ENCODE results near the gene CLSTN1.

Gene CLSTN1

DNA sequence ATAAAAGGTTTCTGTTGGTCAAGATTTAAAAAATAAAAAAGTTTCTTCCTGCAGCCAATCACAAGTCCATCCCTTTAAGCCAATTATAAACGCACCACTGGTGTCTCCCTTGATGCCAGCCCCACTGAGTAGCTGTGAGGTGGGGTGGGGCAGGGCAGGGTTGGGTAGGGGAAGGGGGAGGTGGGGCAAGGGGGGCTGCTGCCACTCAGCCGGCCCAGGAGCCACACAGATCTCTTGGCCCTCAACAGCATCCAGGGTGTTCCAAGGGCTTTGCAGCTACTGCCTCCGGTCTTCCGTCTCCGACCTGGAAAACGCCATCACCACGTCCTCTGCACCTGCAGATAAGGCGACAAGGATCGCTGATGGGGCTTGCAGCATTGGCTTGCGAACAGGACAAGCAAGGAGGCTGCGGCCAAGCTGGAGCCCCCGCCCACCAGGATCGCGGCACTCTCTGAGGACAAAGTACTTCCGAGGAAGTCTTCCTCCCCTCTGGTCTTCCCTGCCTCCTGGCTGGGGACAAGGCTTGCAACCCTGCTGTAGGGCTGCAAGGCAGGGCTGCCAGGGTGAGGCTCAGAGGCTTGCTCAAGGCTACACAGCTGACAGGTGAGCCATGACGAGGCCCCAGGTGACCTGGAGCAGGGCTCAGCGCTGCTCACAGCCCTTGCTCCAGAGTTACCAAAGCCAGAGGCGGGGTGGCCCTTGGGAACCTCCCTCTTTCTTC, 26.8 kb upstream of the CLSTN1 start:
- DNase-seq, result peak; percentile 39

DNA sequence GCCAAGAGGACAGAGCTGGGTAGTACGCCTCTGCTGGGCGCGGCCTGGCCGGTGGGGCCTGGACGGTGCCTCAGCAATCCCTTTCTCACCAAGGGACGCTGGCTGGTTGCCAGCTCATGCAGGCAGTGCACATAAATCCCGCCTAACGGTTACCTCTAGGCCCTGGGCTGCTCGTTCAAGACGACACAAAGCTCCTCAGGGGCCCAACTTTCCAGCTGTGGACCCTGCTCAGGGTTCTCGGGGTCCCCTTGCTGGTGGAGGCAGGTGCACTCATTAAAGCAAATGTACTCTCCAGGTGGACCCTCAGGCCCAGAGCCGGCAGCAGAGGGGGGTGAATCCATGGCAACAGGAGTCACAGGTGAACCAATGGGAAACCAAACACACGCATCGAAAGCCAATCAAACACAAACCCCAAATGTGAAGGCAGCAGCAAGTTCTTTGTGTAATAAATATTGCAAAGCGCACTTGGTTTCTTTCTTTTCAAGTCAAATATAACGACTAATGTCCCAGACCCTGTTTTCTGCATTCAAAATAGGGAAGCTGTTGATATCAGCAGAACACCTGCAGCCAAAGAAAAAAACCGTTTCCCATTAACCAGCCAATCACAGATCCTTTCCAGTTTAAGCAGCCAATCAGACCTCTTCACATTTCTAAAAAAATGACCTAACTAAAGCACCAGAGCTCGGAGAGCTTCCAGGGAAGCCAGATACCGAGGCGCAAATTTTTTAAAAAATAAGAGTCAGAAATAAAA, 26.1 kb upstream of the CLSTN1 start:
- DNase-seq, result peak; percentile 71

DNA sequence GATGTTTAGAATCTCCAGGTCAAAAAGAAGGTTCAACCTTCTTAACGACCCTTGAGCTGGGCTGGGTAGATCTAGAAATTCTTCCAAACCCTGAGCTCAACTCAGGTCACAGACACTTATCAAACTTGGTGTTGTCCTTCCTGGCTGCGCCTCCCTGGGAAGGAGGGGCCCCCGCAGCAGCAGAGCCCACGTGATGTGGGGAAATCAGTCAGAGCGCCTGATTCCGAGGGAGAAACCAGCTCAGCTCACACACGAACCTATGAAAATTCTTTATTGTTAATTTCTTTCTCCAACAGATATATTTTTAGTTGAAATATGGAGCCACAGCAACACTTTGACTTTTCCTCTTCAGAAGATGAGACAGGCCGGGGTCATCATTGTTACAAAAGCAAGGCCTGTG, 24.3 kb upstream of the CLSTN1 start:
- DNase-seq, result no peak

DNA sequence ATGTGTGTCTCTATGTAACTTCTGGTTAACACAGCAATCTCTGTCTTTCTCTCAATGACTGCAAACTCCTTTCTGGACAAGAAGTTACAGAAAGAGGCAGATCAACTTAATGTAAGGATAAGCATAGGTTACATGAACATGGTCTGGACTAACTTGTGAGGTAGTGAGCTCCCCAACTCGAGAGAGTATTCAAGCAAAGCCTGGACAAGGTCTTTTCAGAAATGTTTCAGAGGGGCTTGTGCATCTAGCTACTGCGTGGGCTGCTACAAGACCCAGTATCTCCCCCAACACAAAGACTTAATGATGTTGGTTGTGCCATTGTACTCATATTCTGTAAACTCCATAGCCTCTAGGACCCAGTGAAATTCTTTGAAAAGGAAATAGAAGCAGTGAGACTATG, 23.5 kb upstream of the CLSTN1 start:
- no peak for DNase-seq

DNA sequence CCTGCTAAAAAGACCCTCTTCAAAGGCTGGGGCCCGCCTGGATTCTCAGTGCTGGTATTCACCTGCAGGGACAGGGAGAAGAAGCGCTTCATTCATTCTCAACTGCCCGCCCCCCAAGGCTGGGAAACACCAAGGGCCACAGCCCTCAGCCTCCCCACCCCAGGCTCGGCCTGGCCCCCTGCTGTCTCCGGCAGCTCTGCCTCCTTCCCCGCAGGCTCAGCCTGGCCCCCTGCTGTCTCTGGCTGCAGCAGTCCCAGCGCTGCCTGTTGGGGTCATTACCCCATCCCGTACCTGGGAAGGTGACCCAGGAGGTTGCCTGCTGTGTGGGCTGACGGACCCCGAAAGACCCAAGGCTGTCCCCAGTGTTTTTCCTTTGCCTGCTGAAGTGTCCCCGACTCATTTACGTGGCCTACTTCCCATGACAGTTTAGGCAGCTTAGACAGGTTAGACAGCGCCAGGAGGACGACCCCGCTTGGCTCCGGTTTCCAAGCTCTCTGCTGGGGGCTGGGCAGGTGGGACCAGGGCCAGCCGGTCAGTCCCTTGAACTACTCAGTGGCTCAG, 22.9 kb upstream of the CLSTN1 start:
- DNase-seq, result no peak

DNA sequence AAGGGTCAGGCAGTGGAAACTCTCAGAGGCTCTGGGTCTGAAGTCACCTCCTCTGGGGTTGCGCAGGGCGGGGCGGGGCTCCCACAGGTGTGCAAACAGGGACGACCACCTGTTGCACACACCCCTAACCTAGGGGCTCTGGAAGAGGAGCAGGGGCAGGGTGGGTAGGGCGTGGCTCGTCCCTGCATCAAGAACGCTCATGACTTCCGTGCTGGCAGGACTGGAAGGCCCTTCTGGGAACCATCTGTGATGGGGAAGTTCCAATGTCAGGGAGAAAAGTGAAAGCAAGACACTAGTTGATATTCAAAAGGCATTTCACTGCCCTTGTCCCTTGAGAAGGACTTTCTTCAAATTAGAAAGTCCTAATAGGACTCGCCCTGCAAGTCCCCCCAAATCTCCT, 22.1 kb upstream of the CLSTN1 start:
- no peak for DNase-seq

DNA sequence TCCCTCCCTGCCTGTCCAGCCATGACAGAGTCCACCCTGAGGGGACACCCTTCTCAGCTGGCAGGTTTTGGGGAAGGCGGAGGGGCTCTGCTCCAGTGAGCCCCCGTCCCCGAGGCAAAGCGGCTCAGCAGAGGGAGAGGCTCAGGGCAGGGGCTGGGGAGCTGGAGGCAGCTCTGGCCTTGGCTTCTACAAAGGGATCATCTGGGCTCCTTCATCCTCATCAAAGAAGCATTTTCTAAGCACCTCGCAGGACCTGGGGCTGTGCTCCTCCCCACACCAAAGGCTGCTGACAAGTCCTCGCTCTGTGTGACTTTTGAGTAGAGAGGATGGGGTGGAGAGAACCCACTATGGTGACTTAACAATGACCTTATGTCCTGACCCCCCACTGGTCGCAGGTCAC, 21.0 kb upstream of the CLSTN1 start:
- DNase-seq, result no peak

DNA sequence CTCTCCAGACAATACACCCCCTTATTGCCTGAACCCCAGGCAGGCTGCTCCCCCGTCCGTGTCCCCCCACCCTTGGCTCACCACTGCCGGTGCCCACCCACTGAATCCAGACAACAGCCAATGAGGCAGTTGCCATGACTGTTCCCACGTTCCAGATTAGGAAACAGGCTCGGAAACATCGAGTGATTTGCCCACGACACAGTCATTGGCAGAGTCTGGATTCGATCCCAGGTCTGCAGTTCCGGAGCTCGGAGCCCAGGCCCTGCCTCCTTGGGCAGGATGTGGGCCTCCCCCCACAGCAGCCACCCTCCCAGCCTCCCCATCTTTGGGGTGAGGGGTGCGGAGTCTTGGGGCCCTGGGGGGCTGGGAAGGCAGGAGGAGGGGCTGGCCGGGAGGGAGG, 20.3 kb upstream of the CLSTN1 start:
- DNase-seq, result no peak

DNA sequence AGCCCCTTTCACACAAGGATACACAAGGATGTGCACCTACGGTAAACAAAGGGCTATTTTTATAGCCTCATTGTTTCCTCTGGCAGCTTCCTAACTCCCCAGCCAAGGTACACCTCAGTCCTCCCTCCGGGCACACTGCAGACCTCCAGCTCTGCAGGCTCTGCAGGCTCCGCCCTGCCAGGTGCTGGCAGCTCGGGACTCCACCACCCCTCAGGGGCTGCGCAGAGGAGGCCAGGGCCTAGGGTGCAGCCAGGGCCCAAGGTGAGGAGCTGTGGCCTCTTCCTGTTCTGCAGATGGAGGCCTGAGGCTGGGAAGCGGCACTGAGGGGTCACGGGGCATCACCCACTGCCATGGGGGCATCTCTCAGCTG, 19.8 kb upstream of the CLSTN1 start:
- peak; percentile 24 for DNase-seq

DNA sequence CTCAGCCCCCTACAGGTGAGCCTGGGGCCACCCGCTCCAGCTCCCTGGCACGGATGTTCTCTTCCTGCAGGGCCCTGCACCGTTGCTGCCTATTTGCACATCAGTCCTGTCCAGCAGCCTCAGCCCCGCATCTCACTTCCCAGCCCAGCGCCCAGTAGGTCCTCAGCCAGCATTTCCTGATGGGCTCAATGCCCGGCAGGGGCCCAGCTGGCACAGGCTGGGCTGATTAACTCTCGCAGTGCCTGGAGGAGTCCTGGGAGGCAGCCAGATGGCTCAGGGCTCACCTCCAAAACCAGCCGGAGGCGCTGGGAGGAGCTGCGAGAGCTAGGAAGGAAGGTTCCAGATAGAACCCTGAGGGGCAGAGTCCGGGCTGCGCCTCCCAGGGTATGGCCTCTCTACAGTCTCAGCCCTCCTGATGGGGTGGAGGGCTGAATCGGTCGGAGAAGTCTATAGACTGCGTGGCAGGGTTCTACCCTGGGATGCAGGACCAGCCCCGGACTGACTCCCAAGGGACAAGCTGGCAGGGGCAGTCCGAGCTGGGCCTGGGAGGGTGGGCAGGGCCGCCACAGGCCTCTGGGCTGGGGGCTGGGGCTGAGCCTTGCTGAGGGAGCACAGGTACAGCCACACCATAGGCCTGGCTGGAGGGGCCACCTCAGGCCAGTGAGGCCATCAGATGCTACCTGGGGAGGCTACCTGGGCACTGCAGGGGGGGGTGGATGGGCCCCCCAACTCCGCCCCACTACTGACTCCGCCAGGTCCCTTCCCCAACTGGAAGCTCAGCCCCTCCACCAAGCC, 19.2 kb upstream of the CLSTN1 start:
- DNase-seq, result no peak

DNA sequence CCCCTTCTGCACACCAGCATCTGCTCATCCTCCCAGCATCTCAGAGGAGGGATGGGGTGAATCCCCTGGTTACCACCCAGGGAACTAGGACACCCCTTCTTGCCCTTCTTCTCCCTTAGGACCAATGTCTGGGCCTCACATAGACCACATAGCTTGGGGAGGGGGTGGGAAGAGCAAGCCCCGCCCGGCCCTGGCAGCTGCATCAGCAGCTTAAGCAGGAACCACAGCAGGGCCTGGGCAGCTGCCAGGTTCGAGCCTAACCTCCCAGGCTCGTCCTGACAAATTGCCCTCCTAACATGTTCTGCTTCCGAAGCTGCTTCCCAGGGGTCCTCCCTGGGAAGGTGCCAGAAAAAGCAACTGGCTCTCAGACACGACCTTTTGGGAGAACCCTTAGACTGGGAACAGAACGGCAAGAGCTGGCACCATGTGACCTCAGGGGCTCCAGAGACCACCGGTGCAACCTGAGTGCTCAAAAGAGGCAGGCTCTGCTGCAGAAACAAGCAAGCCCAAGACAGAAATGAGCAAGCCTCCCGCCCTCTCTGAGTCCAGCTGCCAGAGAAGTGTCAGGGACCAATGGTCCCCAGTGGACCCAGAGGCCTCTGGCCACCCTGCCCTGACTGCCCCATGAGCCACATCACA, 18.4 kb upstream of the CLSTN1 start:
- peak; percentile 44 for DNase-seq

DNA sequence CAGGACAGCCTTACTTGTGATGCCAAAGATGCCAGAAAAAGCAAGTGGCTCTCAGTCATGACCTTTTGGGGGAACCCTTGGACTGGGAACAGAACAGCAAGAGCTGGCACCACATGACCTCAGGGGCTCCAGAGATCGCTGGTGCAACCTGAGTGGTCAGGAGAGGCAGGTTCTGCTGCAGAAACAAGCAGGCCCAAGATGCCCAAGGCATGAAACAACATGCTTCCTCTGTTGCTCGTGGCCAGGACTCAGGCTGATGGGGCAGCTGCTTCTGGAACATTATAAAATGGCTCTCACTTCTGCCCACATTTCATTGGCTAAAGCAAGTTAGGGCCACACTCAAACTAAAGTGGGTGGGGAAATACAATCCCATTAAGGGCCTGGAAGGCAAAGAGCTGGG, 17.7 kb upstream of the CLSTN1 start:
- DNase-seq, result no peak

DNA sequence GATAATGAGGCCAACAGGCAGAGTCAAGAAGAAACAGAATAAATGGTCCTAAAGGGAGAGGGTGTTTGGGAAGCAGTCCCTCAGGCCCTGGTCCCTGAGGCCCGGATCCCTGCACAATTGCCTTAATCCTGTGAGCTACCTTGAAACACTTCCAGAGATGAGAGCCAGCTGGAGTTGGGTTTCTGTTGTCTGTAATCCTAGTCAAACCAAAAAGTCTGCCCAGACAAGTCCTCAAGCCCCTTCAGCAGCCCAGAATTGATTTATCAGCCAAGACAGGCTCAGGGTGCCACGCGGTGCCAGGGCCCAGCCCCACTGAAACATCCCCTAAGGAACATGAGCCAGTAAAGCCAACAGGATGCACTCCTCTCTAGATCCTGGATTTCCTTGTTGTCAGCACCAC, 16.4 kb upstream of the CLSTN1 start:
- peak; percentile 72 for DNase-seq

DNA sequence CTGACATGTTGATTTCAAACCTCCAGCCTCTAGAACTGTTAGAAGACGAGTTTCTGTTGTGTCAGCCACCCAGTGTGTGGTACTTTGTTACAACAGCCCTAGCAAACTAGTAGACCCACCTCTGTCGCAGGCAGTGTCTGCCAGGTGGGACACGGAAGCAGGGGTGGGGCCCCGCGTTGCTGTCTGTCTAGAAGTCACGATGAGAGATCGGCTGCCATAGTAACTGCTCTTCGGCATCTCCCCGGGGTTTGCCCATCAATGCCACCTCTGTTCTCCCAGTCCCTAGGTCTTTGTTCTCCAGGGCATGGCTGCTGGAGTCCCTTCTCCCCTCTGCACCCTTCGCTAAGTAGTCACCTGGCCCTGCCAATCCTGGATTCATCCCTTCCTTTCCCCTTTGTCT, 15.2 kb upstream of the CLSTN1 start:
- DNase-seq, result no peak

DNA sequence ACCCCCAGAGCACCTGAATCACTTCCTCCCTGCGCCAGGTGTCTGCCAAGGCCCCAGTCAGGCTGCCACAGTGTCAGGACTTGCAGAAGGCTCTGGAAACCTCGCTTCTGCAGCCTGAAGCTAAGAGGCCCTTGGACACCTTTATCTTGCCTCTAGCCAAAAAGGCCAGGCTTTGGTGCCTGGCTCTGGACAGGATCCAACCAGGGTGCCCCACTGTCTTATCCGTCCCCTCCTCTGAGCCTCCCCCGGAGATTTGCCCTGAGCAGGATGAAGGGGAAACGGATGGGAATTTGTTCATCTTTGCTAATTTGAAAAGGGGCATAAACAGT, 12.8 kb upstream of the CLSTN1 start:
- no peak for DNase-seq

DNA sequence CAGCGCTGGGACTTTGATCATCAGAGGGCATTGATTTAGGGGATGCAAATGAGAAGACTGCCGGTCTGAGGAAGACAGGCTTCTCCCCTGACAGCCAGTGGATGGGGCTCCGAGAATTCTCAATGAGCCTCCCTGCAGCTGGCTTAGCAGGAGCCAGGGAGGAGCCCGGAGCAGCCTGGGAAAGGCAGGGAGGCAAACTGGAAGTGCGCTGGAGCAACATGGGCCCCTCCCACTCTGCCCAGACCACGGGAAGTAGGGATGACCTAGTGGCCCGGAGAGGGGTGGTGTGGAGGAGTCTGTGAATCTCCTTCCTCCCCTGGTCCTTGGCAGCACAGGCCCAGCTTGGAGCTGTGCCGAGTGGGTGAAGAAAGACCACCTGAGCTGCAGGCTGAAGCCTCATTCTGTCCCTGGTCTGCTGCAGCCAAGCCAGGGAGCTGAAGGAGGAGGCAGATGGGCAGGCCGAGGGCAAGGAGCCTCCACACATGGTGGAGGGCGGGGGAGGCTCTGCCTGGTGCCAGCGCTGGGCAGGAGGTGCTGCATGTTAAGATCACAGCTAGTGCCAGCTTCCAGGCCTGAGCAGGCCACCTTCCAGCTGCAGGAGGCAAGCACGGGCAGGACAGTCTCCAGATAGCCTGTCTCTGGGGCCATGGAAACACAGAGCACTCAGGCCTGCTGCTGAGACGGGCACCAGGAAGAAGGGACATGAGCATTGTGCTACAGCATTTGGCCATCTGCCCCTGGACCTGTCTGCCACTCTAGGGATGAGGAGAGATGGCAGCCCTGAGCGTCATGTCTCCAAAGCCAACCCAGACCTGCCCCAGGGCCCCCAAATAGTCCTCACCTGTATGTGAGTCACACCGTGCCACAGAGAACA, 12.2 kb upstream of the CLSTN1 start:
- peak; percentile 50 for DNase-seq

DNA sequence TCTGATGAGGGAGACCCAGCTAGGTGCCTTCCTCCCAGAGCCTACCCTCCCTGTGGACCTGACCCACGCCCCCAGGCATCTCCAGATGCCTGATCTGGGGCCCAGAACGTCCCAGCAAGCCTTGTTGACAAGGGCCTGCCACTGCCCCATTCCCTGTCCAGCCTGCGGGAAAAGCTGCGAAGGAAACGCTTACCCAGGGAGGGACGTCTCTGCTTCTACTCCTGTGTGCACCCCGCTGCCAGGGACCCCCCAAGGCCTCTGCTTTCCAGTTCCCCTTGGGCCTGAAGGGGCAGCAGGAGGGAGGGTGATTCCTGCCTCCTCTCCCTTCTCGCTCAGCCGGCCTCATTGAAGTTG, 11.6 kb upstream of the CLSTN1 start:
- DNase-seq, result no peak

DNA sequence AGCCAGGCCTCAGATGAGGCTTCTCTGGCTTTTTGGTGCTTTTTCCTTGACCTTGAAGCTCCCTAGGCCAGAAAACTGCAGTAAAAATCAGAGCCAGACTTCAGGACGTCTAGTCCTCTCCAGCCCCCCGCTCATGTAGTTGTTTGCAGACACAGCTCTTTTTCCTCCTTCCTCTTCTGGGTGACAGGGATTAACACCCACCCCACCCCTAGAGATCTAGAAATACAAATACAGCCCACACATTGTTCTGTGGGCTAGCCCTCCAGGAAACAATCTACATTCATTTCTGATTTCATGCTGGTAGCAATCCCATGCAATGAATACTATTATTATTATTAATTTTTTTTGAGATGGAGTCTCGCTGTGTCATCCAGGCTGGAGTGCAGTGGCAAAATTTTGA, 9.9 kb upstream of the CLSTN1 start:
- no peak for DNase-seq

DNA sequence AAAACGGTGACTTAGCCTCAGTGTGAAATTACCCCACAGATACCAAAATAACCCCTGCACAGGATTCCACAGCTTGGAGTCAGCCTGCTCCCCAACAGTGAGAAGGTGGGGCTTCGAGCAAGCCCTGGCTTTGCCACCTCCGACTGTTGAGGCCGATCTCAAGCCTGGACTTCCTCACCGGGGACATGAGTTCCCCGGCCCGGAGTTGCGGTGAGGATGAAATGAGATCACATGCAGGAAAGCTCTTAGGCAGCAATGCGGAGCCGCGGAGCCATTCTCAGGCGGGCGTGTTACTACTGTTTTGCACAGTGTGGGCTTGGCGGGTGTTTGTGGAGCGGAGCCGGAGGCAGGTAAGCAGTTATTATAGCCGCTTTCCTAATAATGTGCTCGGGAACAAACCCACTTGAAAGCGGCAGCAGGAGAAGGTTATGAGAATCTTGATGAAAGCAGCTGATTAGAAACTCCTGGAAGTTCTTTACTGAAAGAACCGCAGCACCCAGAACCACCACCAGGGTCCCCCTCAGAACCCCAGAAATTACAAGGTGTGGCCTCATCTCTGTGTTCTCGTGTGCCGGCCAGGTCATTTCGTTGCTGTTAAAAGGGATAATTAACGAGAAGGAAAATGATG, 3.9 kb upstream of the CLSTN1 start:
- peak; percentile 47 for DNase-seq

DNA sequence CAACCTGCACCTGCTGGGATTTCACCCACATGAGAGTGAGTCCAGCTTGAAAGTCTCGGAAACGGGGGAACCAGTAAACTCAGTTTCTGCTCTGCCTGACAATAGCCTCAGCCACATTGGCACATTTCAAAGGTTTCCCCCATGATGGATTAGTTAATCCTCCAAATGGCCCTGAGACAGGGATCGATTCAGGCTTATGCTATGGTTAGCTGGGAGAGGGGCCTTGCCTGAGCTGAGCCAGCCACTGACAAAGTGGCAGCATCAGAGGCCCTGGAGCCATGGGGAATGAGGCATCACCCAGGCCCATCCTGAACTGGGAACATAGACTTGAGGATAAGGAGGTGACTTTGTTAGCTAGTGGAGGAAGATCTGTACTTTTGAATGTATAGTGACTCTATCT, 2.9 kb upstream of the CLSTN1 start:
- no peak for DNase-seq

DNA sequence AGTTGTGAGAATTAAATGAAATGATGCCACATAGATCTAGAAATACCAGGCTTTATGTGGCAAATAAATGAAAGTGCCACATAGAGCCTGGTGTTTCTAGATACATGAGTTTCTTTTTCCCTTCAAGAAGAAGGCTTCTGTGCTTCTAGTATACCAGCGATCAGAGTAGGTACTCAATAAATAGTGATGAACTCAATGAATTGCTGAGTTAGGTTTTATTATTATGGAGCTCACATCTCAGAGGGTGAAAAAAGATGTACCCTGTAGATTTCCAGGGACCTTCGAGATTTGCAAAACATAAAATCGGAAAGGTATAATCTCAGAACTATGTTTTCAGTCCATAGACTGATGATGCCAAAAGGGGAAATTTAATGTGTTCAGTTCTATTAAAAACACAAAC, 2.3 kb upstream of the CLSTN1 start:
- no peak for DNase-seq
